Trophoblast cell (in vitro differentiated cells and primary cell): ENCODE data around the gene ABCB6.

Source experiments
- DNase-seq, 2 donors: peaks; one replicate each; pipeline ENCODE4 v3.0.0-alpha.2; 2016
- H2AFZ ChIP-seq: 2 replicates; pipeline ENCODE4 v1.6.1; 2013; ENCODE audit warnings: low read length, moderate library complexity, mild to moderate bottlenecking; ENCODE audit not compliant: insufficient read depth, poor library complexity
- H2AK5ac ChIP-seq: 2 replicates; pipeline ENCODE4 v1.6.1; 2013; ENCODE audit warnings: mild to moderate bottlenecking, low read length
- H2BK120ac ChIP-seq: 2 replicates; pipeline ENCODE4 v1.6.1; 2013; ENCODE audit warnings: low read length, mild to moderate bottlenecking, moderate library complexity; ENCODE audit not compliant: insufficient read depth, poor library complexity
- H2BK12ac ChIP-seq: 2 replicates; pipeline ENCODE4 v1.6.1; 2013; ENCODE audit warnings: mild to moderate bottlenecking, low read length, moderate library complexity
- H2BK5ac ChIP-seq: 2 replicates; pipeline ENCODE4 v1.6.1; 2013; ENCODE audit warnings: low read length, low read depth, moderate library complexity, mild to moderate bottlenecking; ENCODE audit not compliant: poor library complexity
- H3K14ac ChIP-seq: 2 replicates; pipeline ENCODE4 v1.6.1; 2013; ENCODE audit warnings: mild to moderate bottlenecking, low read length
- H3K18ac ChIP-seq: 2 replicates; pipeline ENCODE4 v1.6.1; 2013; ENCODE audit warnings: mild to moderate bottlenecking, low read length
- H3K23ac ChIP-seq: 2 replicates; pipeline ENCODE4 v1.6.1; 2013; ENCODE audit warnings: low read length
- H3K27ac ChIP-seq: 2 replicates; pipeline ENCODE4 v1.5.1; 2013; ENCODE audit warnings: low read depth, mild to moderate bottlenecking, inconsistent platforms, low read length, moderate library complexity
- H3K27me3 ChIP-seq: 2 replicates; pipeline ENCODE4 v1.6.1; 2013; ENCODE audit warnings: inconsistent platforms, mild to moderate bottlenecking, low read length, moderate library complexity; ENCODE audit not compliant: insufficient read depth
- H3K36me3 ChIP-seq, 2 experiments: 1 replicate in 1 of 2; 2 replicates in 1 of 2; pipeline ENCODE4 v1.6.1; 2013; ENCODE audit warnings: low read length in 2 of 2, mild to moderate bottlenecking in 2 of 2, moderate library complexity in 1 of 2; ENCODE audit not compliant: insufficient read depth in 2 of 2, control insufficient read depth in 1 of 2
- H3K4ac ChIP-seq: 2 replicates; pipeline ENCODE4 v1.6.1; 2013; ENCODE audit warnings: low read depth, mild to moderate bottlenecking, low read length, moderate library complexity
- H3K4me1 ChIP-seq, 2 experiments: 1 replicate in 1 of 2; 2 replicates in 1 of 2; pipeline ENCODE4 v1.6.1; 2013; ENCODE audit warnings: low read length in 2 of 2, mild to moderate bottlenecking in 2 of 2, moderate library complexity in 1 of 2; ENCODE audit not compliant: insufficient read depth in 2 of 2, control insufficient read depth in 1 of 2
- H3K4me2 ChIP-seq: 2 replicates; pipeline ENCODE4 v1.6.1; 2013; ENCODE audit warnings: inconsistent platforms, mild to moderate bottlenecking, low read length, moderate library complexity
- H3K4me3 ChIP-seq: 2 replicates; pipeline ENCODE4 v1.5.1; 2013; ENCODE audit warnings: mild to moderate bottlenecking, low read depth, low read length, inconsistent platforms
- H3K79me1 ChIP-seq: one replicate; pipeline ENCODE4 v1.6.1; 2013; ENCODE audit warnings: low read length
- H3K79me2 ChIP-seq: 2 replicates; pipeline ENCODE4 v1.6.1; 2013; ENCODE audit warnings: low read length, mild to moderate bottlenecking; ENCODE audit not compliant: control insufficient read depth, insufficient read depth, poor library complexity
- H3K9ac ChIP-seq: 2 replicates; pipeline ENCODE4 v1.6.1; 2013; ENCODE audit warnings: mild to moderate bottlenecking, low read length
- H3K9me3 ChIP-seq: 2 replicates; pipeline ENCODE4 v1.6.1; 2013; ENCODE audit warnings: low read depth, mild to moderate bottlenecking, control low read depth, inconsistent platforms, low read length; ENCODE audit not compliant: insufficient read depth
- H4K12ac ChIP-seq: 2 replicates; pipeline ENCODE4 v1.6.1; 2013; ENCODE audit warnings: low read depth, mild to moderate bottlenecking, low read length, moderate library complexity
- H4K8ac ChIP-seq: 2 replicates; pipeline ENCODE4 v1.6.1; 2013; ENCODE audit warnings: low read depth, mild to moderate bottlenecking, low read length, moderate library complexity
- H4K91ac ChIP-seq: one replicate; pipeline ENCODE4 v1.6.1; 2013; ENCODE audit warnings: low read depth, mild to moderate bottlenecking, low read length, moderate library complexity
- WGBS: extraction: QIAGEN DNeasy Blood & Tissue Kit; methylation state at CpG from one replicate; pipeline ENCODE4 v1.1.7; 2013; ENCODE audit warnings: missing lambda C conversion rate; ENCODE audit not compliant: insufficient read length, insufficient coverage; ENCODE audit errors: extremely low coverage; 5-methylcytosine and 5-hydroxymethylcytosine counted together

The ABCB6 gene

GRCh38 chr2:219209236-219210195, 9.2 kb downstream of the ABCB6 start:
- Histone ChIP-seq H3K9ac (no peak overlapping the region), H3K36me3 (peaks cover 52 to 58% of the 10 kb centered on the region in 2 experiments), H4K12ac (no peak overlapping the region), H2AFZ (no peak overlapping the region), H3K4me2 (no peak overlapping the region), H2BK5ac (no peak overlapping the region), H3K27ac (no peak overlapping the region), H3K79me1 (peaks cover 5% of the 10 kb centered on the region), H4K8ac (no peak overlapping the region), H3K18ac (no peak overlapping the region), H3K23ac (no peak overlapping the region), H2BK12ac (no peak overlapping the region), H2AK5ac (no peak overlapping the region), H2BK120ac (no peak overlapping the region), H3K79me2 (peaks cover 5% of the 10 kb centered on the region), H3K4ac (no peak overlapping the region), H3K4me1 (peaks cover 2 to 4% of the 10 kb centered on the region in 2 experiments), H3K27me3 (no peaks in the 10 kb centered on the region), H4K91ac (no peak overlapping the region), H3K14ac (no peak overlapping the region), H3K9me3 (no peaks in the 10 kb centered on the region), H3K4me3 (no peak overlapping the region)
- DNase-seq, result no peak
- no CpG with 5 or more reads among the region's 18 CpGs for WGBS

GRCh38 chr2:219207884-219208740, 10.6 kb downstream of the ABCB6 start:
- Histone ChIP-seq H3K4me3 (no peak overlapping the region), H3K4me2 (no peak overlapping the region), H4K12ac (no peak overlapping the region), H3K9me3 (no peaks in the 10 kb centered on the region), H3K27ac (no peak overlapping the region), H4K8ac (no peak overlapping the region), H2BK12ac (no peak overlapping the region), H3K4ac (no peak overlapping the region), H3K18ac (no peak overlapping the region), H3K23ac (no peak overlapping the region), H3K79me1 (peaks cover 5% of the 10 kb centered on the region), H3K14ac (no peak overlapping the region), H3K36me3 (peaks cover 39 to 44% of the 10 kb centered on the region in 2 experiments), H3K79me2 (peaks cover 5% of the 10 kb centered on the region), H3K4me1 (peaks cover 2 to 4% of the 10 kb centered on the region in 2 experiments), H3K27me3 (no peaks in the 10 kb centered on the region), H2BK5ac (no peak overlapping the region), H4K91ac (no peak overlapping the region), H2AK5ac (no peak overlapping the region), H2BK120ac (no peak overlapping the region), H2AFZ (no peak overlapping the region), H3K9ac (no peak overlapping the region)
- WGBS, result no CpG with 5 or more reads among the region's 17 CpGs
- no peak for DNase-seq

- Histone ChIP-seq H3K4me2 (peak overlapping the region; percentile 67), H3K79me1 (peaks cover 5% of the 10 kb centered on the region), H2AFZ (peak overlapping the region; percentile 82), H2BK120ac (no peak overlapping the region), H3K9me3 (no peaks in the 10 kb centered on the region), H4K91ac (peak overlapping the region; percentile 56), H3K4ac (no peak overlapping the region), H4K8ac (peak overlapping the region; percentile 70), H3K27me3 (no peaks in the 10 kb centered on the region), H3K23ac (no peak overlapping the region), H2AK5ac (peak overlapping the region; percentile 80), H3K36me3 (peaks cover 32 to 37% of the 10 kb centered on the region in 2 experiments), H3K4me1 (peaks cover 2 to 4% of the 10 kb centered on the region in 2 experiments), H2BK5ac (no peak overlapping the region), H3K14ac (peak overlapping the region; percentile 55), H3K27ac (peak overlapping the region; percentile 7), H3K79me2 (peaks cover 5% of the 10 kb centered on the region), H2BK12ac (peak overlapping the region; percentile 35), H3K18ac (peak overlapping the region; percentile 68), H3K9ac (peak overlapping the region; percentile 52), H3K4me3 (peak overlapping the region; percentile 62), H4K12ac (peak overlapping the region; percentile 41)
- no CpG with 5 or more reads among the region's 22 CpGs for WGBS
- DNase-seq, result no peak
These were observed 11.4 kb downstream of the ABCB6 start for GRCh38 chr2:219207134-219207883.
